ENCODE data around the gene DSEL.
A peak's percentile ranks its signal among the peaks of the same experiment; 100 is the strongest.

DSEL gene

DNA sequence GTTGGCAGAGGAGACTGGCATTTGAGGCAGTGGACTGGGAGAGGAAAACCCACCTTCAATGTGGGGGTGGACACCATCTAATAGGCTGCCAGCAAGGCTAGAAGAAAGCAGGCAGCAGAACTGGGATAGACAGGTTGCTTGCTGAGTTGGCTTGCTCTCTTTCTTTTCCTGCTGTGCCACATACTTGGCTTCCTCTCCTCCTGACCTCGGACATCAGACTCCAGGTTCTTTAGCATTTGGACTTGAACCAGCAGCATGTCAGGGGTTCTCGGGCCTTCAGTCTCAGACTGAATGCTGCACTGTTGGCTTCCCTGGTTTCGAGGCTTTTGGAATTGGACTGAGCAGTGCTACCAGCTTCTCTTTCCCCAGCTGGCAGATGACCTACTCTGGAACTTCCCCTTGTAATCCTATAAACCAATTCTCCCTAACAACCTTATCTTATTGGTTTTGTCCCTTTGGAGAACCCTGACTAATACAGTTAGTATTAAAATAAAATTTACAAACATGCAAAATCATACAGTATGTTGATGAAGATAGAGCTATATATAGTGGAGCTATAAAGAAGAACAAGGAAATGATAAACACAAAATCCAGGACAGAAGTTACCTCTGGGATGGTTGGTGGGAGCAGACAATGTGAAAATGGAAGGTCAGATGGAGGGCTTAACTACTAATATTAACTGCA is 15.9 kb downstream of the DSEL start:
- DNase-seq: peak; percentile 37

DNA sequence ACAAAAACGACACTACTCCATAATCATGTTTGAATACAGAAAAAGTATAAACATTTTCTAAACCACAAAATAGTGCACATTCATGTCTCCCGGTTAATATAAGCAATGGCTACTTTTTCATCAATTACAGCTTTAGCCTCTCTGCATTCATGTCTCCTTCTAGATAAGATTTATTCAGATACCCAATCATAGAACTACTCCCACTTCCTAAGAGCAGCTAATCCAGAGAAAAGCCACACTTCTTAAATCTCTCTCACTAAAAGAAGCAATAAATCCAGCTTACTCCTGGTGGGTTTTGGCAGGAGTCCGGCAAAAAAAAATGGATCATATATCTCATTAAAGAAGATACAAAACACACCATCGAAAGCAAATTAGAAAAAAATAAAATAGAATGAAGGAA is 20.1 kb downstream of the DSEL start:
- DNase-seq: peak; percentile 81

DNA sequence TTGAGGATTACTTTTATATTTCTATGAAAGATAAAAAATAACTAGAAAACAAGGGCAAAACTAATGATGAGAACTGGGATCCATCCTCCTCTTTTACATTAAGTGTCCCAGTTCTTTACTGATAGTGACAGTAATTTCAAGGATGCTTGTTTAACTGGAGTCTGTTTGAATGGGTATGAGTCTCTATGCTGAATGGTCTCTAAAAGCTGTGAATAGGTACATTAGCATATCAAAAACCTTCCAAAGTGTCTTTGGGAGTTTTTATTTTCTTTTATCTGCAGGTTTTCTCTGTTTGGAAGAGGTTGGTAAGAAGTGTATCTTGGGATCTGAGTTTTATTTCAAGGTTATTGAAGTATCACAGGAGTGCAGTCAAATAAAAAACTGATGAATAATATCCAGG is 30.0 kb downstream of the DSEL start:
- no peak for DNase-seq

DNA sequence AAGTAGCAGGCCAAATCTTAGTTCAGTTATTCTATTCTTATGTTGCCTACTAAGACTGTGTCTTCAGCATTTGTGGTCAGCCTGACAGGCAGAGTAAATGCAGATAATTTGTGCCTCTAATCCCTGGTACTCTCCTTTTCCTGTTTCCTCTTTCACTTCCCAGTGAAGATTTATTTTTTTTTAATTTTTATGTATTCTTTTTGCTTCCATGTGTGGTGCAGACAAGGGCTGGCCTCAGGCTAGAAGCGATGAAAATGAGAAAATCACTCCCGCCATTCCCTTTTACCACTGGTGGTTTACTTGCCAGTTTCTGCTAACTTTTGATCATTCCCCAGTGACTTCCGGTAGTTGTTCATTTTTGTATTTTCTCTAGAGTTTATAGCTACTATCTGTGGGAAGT is 30.9 kb downstream of the DSEL start:
- no peak for DNase-seq

DNA sequence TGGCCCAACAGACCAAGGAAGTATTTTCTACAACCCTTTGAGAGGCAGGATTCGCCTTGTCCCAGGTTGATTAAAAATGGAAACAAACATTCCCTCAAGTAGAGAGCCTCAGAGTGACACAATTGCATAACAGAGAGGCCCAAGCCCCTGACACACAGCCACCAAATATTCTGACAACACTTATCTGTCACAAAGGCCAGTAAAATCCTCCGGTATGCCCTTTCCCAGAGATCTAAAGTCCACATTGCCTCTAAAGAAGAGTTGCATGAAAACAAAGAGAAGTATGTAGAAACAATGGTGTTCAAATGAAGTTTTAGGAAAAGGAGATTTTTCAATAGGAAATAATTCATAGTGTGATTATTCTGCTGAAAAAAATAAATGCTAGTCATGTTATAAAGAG is 32.1 kb downstream of the DSEL start:
- DNase-seq: no peak

GRCh38 chr18:67483952-67484351 is 32.6 kb downstream of the DSEL start:
- DNase-seq: no peak

DNA sequence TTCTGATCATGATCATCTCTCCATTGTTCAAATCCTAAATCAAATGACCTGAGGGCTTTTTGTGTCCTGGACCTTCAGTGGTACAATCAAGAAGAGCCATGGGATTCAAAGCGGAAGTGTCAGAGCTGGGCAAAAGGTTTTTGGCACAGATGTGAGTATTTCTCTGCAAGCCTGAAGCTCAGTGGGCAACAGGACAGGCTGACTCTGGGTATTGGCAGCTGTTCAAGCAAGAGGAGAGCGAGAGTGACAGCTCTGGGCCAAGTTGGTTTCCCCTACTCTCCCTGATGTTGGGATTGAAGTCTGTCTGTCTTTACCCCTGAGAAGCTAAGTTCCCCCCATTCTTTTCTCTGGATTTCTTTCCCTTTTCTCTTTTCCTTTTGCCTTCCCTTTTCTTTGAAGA is 33.3 kb downstream of the DSEL start:
- peak; percentile 8 for DNase-seq

DNA sequence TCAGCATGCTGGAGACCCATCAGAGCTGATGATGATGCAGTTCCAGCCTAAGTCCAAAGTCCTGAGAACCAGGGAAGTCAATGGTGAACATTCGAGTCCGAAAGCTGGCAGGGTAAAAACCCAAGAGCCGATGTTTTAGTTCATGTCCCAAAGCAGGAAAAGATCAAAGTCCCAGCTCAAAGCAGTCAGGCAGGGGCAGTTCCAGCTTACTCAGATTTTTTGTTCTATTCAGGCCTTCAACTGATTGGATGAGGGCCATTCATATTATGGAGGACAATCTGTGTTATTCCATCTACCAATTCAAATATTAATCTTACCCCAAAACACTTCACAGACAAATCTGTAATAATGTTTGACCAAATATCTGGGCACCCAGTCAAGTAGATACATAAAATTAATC is 38.3 kb downstream of the DSEL start:
- no peak for DNase-seq

DNA sequence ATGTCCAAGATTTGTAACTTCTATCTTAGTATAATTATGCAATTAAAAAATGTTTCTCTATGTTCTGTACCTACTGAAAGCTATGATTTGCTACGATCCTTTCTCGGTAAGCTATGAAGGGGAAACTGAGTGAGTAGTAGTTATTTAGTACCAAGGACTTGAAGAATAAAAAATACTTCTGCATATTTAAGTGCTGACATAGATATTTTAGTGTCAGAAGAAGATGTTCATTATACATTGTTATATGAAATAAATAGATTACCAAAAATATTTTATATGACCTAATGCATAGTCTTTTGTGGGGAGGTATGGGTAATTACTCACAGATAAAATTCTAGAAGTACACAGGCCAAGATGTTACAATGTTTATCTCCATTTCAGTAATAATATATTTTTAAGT is 39.0 kb downstream of the DSEL start:
- no peak for DNase-seq

DNA sequence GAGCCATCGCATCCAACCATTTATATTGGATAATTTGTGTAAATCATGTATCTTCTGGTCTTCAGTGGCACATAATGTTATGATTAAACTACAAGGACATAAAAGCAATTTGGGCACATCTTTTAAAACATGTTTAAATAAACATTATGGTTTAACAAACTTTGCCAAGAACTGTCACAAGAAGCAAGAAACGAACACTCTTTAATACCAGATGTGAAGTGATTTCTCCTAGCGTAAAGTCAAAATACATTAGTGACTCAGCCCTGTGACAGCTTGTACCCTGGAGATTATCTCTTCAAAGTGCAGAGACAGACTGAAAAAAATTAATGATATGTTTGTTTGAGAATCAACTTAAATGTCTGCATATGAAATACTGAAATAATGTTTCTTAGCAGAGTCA is 39.9 kb downstream of the DSEL start:
- peak; percentile 49 for DNase-seq

DNA sequence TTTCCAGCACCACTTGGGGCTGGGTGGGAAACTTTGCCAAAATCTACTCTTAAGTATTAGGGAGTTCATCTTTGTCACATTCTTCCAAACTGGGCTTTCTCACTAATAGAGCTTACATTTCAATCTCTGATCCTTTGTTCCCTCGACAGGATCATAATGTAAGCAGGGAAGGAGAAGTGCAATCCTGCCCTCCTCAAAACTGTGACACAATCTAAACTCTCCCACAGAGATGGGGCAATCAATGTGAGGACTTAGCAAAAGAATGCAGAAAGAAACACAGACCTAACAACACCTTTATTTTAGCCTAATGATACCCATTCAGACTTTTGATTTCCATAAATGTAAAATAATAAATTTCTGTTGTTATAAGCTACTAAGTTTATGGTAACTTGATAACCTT is 40.8 kb downstream of the DSEL start:
- no peak for DNase-seq

DNA sequence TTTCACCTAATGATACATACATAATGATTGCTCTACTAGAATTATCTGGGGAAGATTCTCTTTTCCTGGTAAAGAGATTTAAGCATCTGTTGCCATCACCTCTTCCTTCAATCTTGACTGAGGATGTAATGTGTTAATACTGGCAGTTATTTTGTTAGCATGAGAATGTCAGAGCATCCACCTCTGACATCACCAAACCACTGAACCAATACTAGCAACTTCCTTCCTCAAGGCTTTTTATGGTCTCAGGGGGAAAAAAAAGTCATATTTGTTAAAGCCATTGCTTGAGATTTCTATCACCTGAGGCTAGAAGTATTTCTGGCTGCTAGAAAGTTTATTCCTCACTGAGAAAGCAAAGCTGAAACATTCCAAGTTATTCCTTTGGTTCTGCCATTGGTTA is 48.5 kb downstream of the DSEL start:
- DNase-seq: no peak

DNA sequence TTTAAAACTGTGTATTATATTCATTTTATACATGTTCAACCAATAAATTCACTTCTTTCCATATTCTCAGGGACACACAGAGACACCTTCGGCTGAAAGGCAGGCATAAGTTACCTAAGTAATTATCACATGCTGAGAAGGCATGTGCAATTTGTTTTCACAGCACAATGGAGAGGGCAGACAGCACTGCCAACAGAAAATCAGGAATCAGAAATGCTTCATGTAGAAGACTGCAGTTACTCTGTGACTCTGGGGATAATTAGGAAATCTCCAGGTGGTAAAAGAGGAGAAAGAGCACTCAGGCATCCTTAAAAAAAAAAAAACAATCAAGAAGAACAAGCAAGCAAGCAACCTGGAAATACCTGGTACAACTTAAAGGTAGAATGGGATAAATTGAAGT is 49.3 kb downstream of the DSEL start:
- no peak for DNase-seq

- no peak for DNase-seq
Measured at GRCh38 chr18:67464499-67464898, 52.0 kb downstream of the DSEL start.

DNA sequence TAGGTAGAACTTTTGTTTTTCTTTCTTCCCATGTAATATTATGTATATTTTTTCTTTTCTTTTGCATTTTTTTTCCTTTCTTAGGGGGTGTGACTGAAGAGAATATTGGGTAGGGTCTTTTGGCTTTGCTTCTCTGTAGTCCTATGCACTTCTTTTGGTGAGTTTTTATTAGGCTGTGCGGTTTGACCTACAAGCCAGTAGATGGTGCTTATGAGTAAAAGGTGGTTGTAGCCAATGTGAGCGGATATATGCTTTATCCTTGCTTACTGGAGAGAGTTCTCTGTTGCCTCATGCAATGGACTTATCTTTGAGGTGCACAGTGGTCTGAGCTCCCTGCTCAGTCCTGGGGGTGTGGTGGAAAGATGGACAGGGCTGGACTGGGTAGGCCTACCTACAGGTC is 52.7 kb downstream of the DSEL start:
- peak; percentile 16 for DNase-seq

GRCh38 chr18:67456711-67457110 is 59.8 kb downstream of the DSEL start:
- DNase-seq: no peak
